ENCODE results near the gene MBLAC2. TPM values are rescaled to one million over a fixed set of nuclear protein-coding genes. Genes with fewer than 3 reads are reported as not detected.

Gene MBLAC2
- 6.4 and 7.3 TPM in 2 replicates for total RNA-seq

GRCh38 chr5:90474235-90475107 lies at the start of gene MBLAC2, which contains the start of gene POLR3G:
MBLAC2 (minus strand) TSS chr5:90474771; CDS start chr5:90474292, 479 bp downstream.
POLR3G (plus strand) TSS chr5:90474864; CDS start chr5:90485568, 10,704 bp downstream.
- Mint-ChIP-seq H3K36me3 (ENCODE audit: low read depth) (peaks cover 9% of the 10 kb centered on the region), H3K27ac (peak within 1 kb of the TSS; percentile 93), H3K4me1 (peaks cover 27% of the 10 kb centered on the region), H3K9me3 (no peaks in the 10 kb centered on the region), H3K4me3 (peak within 1 kb of the TSS; percentile 98), H3K27me3 (no peaks in the 10 kb centered on the region)
- POLR2A ChIA-PET, result interaction anchor here (1.0 to 1.6 kb wide), 7 partner anchors 9 to 909 kb away, joined by 4 to 48 read pairs (median 5); partner anchors contain the start of genes ARRDC3, CETN3 and LYSMD3
- DNase-seq (peak; percentile 86), ATAC-seq (ENCODE audit: low read depth) (peak; percentile 91)
- CTCF ChIA-PET, result interaction anchor here (1.0 to 1.3 kb wide), 3 partner anchors 9 to 65 kb away, joined by 3 read pairs; partner anchors contain the start of gene CETN3
- no peak for TF ChIP-seq CTCF (IDR thresholded peaks at IDR 0.05)
- intact Hi-C loops (cut with micrococcal nuclease), result loop anchor here (1.0 to 5.0 kb wide), 6 partner anchors 35 to 1587 kb away; partner anchors contain the start of genes ARRDC3, CETN3 and LYSMD3

- CTCF ChIA-PET, result no interaction called here
- ATAC-seq (ENCODE audit: low read depth) (no peak), DNase-seq (no peak)
- Mint-ChIP-seq H3K36me3 (ENCODE audit: low read depth) (peaks cover 60% of the 10 kb centered on the region), H3K9me3 (no peaks in the 10 kb centered on the region), H3K27ac (no peak overlapping the region), H3K4me3 (no peak overlapping the region), H3K27me3 (no peaks in the 10 kb centered on the region), H3K4me1 (peaks cover 8% of the 10 kb centered on the region)
- POLR2A ChIA-PET, result no interaction called here
- intact Hi-C loops (cut with micrococcal nuclease), result no loop called here
- TF ChIP-seq CTCF (IDR thresholded peaks at IDR 0.05), result no peak
These were observed 44.5 kb upstream of the MBLAC2 start for GRCh38 chr5:90519081-90519480.

- no peak for TF ChIP-seq CTCF (IDR thresholded peaks at IDR 0.05)
- no peak overlapping the region for H3K4me3 Mint-ChIP-seq
- no peaks in the 10 kb centered on the region for H3K27me3 Mint-ChIP-seq
- no peak for DNase-seq
- no peak for ATAC-seq (ENCODE audit: low read depth)
- intact Hi-C loops (cut with micrococcal nuclease), result no loop called here
- ChIA-PET CTCF (no interaction called here), POLR2A (no interaction called here)
- H3K4me1 Mint-ChIP-seq, result peaks cover 8% of the 10 kb centered on the region
- no peaks in the 10 kb centered on the region for H3K9me3 Mint-ChIP-seq
- no peak overlapping the region for H3K27ac Mint-ChIP-seq
- H3K36me3 Mint-ChIP-seq (ENCODE audit: low read depth), result peaks cover 57% of the 10 kb centered on the region
These were observed 44.1 kb upstream of the MBLAC2 start for GRCh38 chr5:90518661-90519060.

GRCh38 chr5:90514520-90514919 lies 39.9 kb upstream of the MBLAC2 start:
- DNase-seq (no peak), ATAC-seq (ENCODE audit: low read depth) (no peak)
- ChIA-PET POLR2A (no interaction called here), CTCF (no interaction called here)
- intact Hi-C loops (cut with micrococcal nuclease), result no loop called here
- peaks cover 21% of the 10 kb centered on the region for H3K36me3 Mint-ChIP-seq (ENCODE audit: low read depth)
- no peak for TF ChIP-seq CTCF (IDR thresholded peaks at IDR 0.05)
- H3K4me1 Mint-ChIP-seq, result peaks cover 4% of the 10 kb centered on the region
- no peaks in the 10 kb centered on the region for H3K27me3 Mint-ChIP-seq
- no peaks in the 10 kb centered on the region for H3K9me3 Mint-ChIP-seq
- no peak overlapping the region for H3K4me3 Mint-ChIP-seq
- H3K27ac Mint-ChIP-seq, result no peak overlapping the region

- DNase-seq (no peak), ATAC-seq (ENCODE audit: low read depth) (no peak)
- Mint-ChIP-seq H3K9me3 (no peaks in the 10 kb centered on the region), H3K4me3 (no peak overlapping the region), H3K27me3 (no peaks in the 10 kb centered on the region), H3K4me1 (no peaks in the 10 kb centered on the region), H3K36me3 (ENCODE audit: low read depth) (peaks cover 7% of the 10 kb centered on the region), H3K27ac (no peak overlapping the region)
- POLR2A ChIA-PET, result no interaction called here
- TF ChIP-seq CTCF (IDR thresholded peaks at IDR 0.05), result no peak
- intact Hi-C loops (cut with micrococcal nuclease), result no loop called here
- CTCF ChIA-PET, result no interaction called here
These were observed 35.9 kb upstream of the MBLAC2 start for GRCh38 chr5:90510438-90510837.
